AG08395 (cell line): Measurements from ENCODE around the gene CTCFL.
A peak's percentile ranks its signal among the peaks of the same experiment; 100 is the strongest.

Experiments
- DNase-seq: peaks from one replicate; pipeline ENCODE4 v3.0.0; 2012; ENCODE audit warnings: mixed read lengths, low spot score

Gene CTCFL

GRCh38 chr20:57465486-57465885 lies 59.5 kb downstream of the CTCFL start:
- no peak for DNase-seq

- no peak for DNase-seq
These were observed 60.2 kb downstream of the CTCFL start for GRCh38 chr20:57464642-57465211.

- no peak for DNase-seq
These were observed 62.2 kb downstream of the CTCFL start for GRCh38 chr20:57462781-57463180.

DNA sequence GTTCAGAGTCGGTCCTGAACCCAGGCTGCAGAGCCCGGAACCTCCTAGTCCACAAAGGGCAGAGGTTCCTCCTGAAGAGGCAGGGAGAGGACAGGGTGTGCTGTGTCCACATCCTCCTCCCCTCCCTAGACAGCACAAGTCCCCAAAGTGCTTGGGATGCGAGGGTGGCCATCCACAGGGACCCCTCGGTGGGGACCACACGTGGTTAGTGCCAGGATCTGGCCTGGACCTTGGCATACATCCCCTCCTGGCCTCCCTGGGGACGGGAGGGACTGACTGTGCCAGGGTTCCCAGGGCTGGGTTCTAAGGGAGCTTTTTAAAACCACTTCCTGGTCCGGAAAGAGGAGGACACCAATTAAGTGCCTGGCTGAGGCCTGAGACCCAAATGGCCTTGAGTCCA lies 63.2 kb downstream of the CTCFL start:
- DNase-seq = no peak

- DNase-seq = no peak
These were observed 64.0 kb downstream of the CTCFL start for GRCh38 chr20:57460781-57461465.

DNA sequence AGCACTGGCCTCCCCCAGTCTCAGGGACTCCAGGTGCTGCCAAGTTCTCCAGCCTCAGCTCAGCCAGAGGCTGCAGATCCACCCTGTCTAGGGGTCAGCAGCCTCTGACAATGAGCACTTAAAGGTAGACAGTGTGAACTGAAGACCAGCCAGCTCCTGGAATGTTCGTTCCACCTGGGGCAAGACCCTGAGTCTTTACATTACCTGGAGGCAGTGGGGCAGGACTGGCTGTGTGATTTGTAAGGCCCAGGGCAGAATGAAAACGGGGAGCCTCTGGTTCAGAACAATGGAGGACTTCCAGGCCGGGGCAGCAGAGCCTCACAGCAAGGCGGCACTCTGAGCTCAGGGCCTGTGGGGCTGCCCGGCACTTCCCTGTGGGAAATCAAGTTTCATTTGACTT lies 65.0 kb downstream of the CTCFL start:
- no peak for DNase-seq

DNA sequence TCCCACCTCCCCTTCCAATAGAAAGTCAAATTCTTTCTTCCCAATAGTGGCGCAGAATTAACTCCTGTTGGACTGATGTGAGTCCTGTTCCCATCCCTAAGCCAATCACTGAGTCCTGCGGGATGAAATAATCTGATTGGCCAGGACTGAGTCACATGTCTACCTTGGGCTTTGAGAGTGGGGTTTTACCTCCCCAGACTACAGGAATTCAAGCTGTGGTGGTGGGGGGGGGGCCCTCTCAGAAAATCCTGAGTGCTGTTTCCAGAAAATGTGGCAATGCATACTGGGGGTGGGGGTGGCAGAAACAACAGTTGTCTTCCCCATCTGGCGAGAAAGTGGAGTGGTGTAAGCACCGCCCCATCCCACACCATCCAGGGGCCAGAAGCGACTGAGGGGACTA lies 65.7 kb downstream of the CTCFL start:
- no peak for DNase-seq

DNA sequence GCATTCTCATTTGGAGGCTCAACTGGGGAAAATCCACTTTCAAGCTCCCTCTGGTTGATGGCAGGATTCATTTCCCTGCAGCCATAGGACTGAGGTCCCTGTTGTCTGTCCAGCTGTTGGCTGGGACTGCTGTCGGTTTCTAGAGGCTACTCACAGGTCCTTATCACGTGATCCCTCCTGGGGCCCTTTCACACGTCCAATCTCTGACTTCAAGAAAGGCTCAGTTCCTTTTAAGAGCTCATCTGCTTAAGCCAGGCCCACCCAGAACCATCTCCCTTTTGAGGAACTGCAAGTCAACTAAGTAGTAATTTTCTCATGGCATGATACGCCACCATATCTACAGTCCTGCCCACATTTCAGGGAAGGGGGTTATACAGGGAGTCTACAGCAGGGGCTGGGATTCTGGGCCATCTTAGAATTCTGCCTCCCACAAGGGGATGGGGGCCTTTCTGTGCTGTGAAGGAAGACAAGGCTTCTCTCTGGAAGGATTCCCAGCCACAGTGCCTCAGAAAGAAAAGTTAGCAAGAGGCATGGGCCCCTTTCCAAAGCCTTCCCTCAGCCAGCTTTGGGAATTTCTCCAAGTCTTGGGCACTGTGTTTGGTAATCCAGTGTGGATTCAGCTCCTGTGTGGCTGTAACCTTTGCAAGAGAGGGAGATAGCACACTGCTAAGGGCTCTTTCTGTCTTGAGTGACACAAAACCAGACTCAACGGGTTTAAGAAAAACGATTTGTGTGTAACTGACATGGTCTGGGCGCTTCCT lies 66.4 kb downstream of the CTCFL start:
- peak; percentile 33 for DNase-seq

DNA sequence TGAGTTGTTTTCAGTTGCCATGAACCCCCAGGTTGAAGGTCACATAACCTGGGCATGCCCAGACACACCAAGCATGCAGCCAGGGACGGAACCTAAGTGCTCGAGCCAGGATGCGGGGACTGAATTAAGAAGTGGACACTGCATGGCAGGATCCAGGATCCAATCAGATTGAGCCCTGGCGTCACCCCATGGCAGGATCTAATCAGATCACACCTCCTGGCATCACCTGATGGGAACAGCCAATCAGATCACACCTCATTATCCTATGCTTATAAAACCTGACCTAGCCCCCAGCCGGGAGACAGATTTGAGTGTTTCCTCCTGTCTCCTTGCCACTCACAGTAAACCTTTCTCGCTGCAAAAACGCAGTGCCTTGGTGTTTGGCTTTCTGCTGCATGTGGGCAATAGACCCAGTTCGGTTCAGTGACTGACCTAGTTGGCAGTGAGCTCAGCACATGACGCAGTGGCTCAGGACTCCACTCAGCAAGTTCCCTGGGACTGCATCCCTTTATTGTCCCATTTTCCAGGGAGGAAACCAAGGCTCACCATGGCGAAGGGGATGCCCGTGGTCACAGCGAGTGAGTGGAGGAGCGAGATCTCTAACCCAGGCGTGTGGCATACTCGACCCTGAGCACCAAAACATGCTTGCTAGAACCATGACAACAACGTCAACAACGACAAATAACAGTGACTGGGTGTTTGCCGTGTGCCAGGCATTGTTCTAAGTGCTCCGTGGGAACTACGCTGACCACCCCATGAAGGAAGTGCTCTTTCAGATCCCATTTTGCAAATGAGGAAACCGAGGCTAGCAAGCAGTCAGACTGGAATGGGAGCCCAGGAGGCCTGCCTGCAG lies 67.5 kb downstream of the CTCFL start:
- no peak for DNase-seq

- DNase-seq = no peak
These were observed 68.8 kb downstream of the CTCFL start for GRCh38 chr20:57456116-57456515.

DNA sequence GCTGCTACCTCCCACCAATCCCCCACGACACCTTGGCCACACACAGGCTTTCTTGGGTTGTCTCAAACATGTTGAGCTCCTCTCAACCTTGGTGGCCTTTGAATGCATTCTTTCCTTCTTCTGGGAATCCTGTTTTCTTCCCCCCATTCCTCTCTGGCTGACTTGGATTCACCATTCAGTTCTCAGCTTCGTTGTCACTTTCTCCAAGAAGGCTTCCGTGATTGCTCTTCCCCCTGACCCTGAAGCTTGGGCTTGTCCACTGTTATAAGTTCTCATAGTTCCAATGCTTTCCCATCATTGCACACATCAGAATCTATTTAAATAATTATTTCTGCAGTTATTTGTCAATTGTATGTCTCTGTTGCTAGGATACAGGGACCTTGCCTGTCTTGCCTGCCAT lies 69.6 kb downstream of the CTCFL start:
- DNase-seq = no peak

DNA sequence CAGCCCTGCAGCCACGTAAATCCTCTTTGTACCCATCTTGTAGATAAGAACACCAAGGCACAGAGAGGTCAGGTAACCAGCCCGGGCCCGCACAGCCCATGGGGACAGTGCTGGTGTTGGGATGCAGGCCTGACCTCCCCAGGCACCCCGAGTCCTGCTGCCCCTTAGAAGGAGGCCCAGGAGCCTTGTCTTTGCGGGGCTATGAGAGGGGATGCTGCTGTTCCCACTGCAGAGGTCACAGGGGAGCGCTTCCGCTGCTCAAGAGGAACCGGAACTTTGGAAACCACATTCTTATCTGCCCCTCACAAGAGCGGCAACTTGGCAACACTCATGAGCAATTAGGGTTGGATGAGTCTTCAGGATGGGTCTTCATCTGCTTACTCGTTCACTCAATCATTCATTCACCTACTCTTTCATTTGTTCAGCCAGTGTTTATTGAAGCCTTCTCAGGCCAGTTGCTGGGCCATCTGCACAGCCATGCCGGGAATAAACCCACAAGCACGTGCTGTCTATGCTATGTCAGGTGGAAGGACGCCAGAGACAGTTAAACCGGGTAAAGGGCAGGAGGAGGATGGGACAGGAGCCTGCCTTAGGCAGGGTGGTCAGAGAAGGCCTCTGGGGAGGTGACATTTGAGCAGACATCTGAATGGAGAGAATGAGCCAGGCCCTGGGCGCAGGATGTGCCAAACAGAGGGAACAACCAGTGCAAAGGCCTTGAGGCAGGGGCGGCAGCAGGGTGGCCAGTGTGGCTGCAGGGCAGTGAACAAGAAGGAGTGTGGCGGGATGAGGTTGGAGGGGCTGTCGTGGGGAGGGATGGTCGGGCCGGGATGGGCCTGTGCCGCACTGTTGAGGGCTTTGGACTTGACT lies 72.9 kb downstream of the CTCFL start:
- no peak for DNase-seq

DNA sequence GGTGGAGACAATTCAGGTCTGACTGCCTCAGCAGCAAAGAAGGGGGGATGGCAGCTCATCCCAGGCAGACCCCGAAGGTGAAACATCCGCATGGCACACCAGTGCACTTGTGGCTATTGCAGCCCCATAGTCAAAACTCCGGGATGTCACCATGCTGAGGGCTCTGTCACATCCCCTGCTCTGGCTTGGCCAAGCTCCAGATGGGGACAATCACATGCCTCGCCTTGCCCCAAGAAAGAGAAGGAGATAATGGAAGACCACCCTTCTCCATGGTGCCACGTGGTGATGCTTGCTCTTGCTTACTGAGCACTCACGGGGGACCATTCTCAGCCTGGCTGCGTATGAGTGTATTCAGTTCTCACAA lies 73.5 kb downstream of the CTCFL start:
- DNase-seq = no peak

GRCh38 chr20:57450931-57451330 lies 74.0 kb downstream of the CTCFL start:
- no peak for DNase-seq

DNA sequence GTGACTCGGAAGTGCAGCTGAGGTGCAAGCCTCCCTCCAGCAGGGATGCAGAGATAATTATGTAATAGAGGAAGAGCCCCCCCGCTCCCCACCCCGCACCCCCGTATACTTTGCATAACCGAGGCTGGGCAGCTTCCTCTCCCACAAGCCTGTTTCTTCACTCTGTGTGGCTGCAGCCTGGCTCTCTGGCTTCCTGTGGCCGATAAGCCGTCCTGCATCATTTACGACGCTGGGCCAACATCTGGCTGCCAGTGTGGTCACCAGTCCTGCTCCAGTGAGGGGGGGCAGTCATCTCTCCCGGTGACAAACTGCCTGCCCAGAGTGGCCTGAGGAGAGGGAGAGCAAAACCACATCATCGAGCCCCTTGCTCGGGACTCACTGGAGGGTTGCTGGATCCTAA lies 74.5 kb downstream of the CTCFL start:
- DNase-seq = peak; percentile 58

- no peak for DNase-seq
These were observed 75.3 kb downstream of the CTCFL start for GRCh38 chr20:57449398-57450354.

DNA sequence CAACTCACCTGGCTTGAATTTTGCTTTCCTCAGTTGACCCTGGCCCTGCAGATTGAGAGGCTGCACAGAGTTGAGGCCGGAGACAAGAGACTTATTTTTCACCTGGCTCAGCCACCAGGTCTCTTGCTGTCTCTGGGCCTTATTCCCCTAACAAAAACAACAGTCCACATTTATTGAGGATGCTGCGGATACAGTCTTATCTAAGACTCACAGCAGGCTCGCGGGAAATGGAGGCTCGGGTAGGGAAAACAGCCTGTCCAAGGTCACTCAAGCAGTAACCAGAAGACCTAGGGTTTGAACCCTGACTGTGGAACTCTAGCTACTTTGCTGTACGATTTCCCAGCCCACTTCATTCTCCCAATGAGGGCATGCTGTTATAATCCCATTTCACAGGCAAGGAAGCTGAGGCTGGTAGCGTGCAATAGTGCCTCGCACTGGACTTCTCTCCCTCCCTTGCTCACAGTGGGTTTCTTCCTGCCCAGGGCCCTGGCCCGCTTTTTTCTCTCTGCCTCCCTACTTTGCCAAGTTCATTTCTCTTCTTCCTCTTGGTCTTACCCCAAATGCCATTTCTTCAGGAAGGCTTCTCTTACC lies 76.1 kb downstream of the CTCFL start:
- DNase-seq = no peak
